ENCODE data around the gene CKMT1B.
"Not testable (repeated sequence)": the region's sequence is repeated elsewhere in the genome, so short reads cannot be mapped to it uniquely, and the experiment has no call there.

CKMT1B gene

DNA sequence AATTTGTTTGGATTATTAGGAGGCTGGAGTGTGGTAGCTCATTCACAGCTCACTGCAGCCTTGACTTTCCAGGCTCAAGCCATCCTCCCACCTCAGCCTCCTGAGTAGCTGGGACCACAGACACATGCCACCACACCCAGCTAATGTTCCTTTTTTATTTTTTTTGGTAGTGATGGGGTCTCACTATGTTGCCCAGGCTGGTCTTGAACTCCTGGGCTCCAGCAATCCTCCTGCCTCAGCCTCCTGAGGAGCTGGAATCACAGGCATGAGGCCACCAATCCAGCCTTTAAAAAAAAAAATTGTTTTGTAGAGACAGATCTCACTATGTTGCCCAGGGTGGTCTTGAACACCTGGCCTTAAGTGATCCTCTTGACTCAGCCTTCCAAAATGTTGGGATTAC is 33.1 kb downstream of the CKMT1B start:
- not testable (repeated sequence) for DNase-seq (ENCODE audit: low read depth in 2 of 3, low spot score in 2 of 3)

- not testable (repeated sequence) for DNase-seq (ENCODE audit: low read depth in 2 of 3, low spot score in 2 of 3)
Measured at GRCh38 chr15:43638464-43639204, 44.8 kb downstream of the CKMT1B start.

Measured in activated CD8-positive, alpha-beta memory T cell treated with anti-CD3 and anti-CD28 coated beads for 48 hours (primary cell).